Measurements from ENCODE around the gene FBLN5.
"Not testable (repeated sequence)": the region's sequence is repeated elsewhere in the genome, so short reads cannot be mapped to it uniquely, and the experiment has no call there.

The FBLN5 gene

GRCh38 chr14:91848504-91849001 is 98.9 kb downstream of the FBLN5 start:
- no peak for DNase-seq (ENCODE audit: low read depth)
- no peak overlapping the region for H3K4me3 ChIP-seq (ENCODE audit: control insufficient read depth, low read depth, low read length)
- TF ChIP-seq, protein P1, sequence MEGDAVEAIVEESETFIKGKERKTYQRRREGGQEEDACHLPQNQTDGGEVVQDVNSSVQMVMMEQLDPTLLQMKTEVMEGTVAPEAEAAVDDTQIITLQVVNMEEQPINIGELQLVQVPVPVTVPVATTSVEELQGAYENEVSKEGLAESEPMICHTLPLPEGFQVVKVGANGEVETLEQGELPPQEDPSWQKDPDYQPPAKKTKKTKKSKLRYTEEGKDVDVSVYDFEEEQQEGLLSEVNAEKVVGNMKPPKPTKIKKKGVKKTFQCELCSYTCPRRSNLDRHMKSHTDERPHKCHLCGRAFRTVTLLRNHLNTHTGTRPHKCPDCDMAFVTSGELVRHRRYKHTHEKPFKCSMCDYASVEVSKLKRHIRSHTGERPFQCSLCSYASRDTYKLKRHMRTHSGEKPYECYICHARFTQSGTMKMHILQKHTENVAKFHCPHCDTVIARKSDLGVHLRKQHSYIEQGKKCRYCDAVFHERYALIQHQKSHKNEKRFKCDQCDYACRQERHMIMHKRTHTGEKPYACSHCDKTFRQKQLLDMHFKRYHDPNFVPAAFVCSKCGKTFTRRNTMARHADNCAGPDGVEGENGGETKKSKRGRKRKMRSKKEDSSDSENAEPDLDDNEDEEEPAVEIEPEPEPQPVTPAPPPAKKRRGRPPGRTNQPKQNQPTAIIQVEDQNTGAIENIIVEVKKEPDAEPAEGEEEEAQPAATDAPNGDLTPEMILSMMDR (conservative IDR thresholded peaks at IDR 0.05; ENCODE audit: control insufficient read depth, insufficient read depth, low read depth, low read length) = no peak

GRCh38 chr14:91847693-91848092 is 99.8 kb downstream of the FBLN5 start:
- H3K4me3 ChIP-seq (ENCODE audit: control insufficient read depth, low read depth, low read length) = no peak overlapping the region
- TF ChIP-seq, protein P1 (conservative IDR thresholded peaks at IDR 0.05; ENCODE audit: control insufficient read depth, insufficient read depth, low read depth, low read length) = no peak
- DNase-seq (ENCODE audit: low read depth) = no peak

DNA sequence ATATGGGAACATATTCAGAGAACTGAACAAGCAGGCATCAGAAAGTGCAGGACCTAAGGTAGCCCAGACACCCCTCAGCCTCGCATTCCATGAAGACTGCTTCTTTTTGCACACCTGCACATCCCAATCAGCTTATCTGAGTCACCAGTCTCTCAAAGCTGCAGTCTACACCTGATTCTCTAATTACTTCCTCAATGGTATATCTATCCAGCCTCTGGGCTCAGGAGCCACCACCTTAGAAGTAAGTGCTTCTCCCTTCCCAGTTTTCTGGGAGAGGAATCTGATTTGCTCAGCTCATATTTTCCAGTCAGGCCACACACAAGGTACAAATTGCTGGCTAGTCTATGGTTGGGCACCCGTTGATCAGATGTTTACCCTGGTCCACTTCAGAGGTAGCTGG is 101.8 kb downstream of the FBLN5 start:
- TF ChIP-seq, protein P1 (conservative IDR thresholded peaks at IDR 0.05; ENCODE audit: control insufficient read depth, insufficient read depth, low read depth, low read length) = no peak
- H3K4me3 ChIP-seq (ENCODE audit: control insufficient read depth, low read depth, low read length) = no peak overlapping the region
- DNase-seq (ENCODE audit: low read depth) = no peak

DNA sequence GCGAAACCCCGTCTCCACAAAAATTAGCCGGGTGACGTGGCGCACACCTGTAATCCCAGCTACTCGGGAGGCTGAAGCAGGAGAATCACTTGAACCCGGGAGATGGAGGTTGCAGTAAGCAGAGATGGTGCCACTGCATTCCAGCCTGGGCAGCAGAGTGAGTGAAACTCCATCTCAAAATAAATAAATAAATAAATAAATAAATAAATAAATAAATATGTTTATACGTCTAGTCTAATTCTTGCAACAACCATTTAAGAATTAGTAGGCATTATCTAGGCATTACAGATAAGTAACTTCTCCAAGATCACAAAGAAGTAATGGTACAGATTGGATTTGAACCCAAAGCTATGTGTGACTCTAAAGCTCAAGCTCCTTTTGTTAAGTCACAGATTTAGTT is 102.4 kb downstream of the FBLN5 start:
- H3K4me3 ChIP-seq (ENCODE audit: control insufficient read depth, low read depth, low read length); DNase-seq (ENCODE audit: low read depth): not testable (repeated sequence)

GRCh38 chr14:91844029-91844428 is 103.5 kb downstream of the FBLN5 start:
- TF ChIP-seq, protein P1 (conservative IDR thresholded peaks at IDR 0.05; ENCODE audit: control insufficient read depth, insufficient read depth, low read depth, low read length) = no peak
- H3K4me3 ChIP-seq (ENCODE audit: control insufficient read depth, low read depth, low read length) = no peak overlapping the region
- DNase-seq (ENCODE audit: low read depth) = no peak

DNA sequence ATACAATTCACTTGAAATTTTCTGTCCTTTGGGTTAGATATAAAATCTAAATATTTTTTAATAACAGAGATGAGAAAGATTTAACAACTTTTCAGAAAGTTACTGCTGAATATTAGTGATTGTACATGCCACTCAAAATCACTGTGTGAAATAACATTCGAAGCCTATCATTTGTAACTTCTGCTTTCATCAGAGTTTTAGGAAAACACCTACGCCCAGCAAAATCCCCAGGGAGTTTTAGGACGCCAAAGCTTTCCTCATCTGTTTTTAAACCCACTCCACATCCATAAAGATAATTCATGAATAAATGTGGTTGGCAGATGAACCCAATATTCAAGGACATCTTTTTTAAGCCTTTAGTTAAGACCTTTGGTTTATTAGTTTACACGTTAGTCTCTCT is 104.1 kb downstream of the FBLN5 start:
- DNase-seq (ENCODE audit: low read depth) = peak; percentile 34
- H3K4me3 ChIP-seq (ENCODE audit: control insufficient read depth, low read depth, low read length) = no peak overlapping the region
- TF ChIP-seq, protein P1 (conservative IDR thresholded peaks at IDR 0.05; ENCODE audit: control insufficient read depth, insufficient read depth, low read depth, low read length) = no peak

GRCh38 chr14:91841065-91841464 is 106.4 kb downstream of the FBLN5 start:
- no peak overlapping the region for H3K4me3 ChIP-seq (ENCODE audit: control insufficient read depth, low read depth, low read length)
- TF ChIP-seq, protein P1 (conservative IDR thresholded peaks at IDR 0.05; ENCODE audit: control insufficient read depth, insufficient read depth, low read depth, low read length) = no peak

More at GRCh38 chr14:91841065-91841464, 106.4 kb downstream of the FBLN5 start:
- peak; percentile 58 for DNase-seq (ENCODE audit: low read depth)
